Measurements from ENCODE around the gene PYGM. TPM values are rescaled to one million over a fixed set of nuclear protein-coding genes. Genes with fewer than 3 reads are reported as not detected.
A peak's percentile ranks its signal among the peaks of the same experiment; 100 is the strongest.

PYGM gene
- total and polyA plus RNA-seq, 2 of the 13 experiments (the other 11 are each of a cell fraction or from before 2014, with no cell fraction given) = 0.11 to 0.12 TPM

DNA sequence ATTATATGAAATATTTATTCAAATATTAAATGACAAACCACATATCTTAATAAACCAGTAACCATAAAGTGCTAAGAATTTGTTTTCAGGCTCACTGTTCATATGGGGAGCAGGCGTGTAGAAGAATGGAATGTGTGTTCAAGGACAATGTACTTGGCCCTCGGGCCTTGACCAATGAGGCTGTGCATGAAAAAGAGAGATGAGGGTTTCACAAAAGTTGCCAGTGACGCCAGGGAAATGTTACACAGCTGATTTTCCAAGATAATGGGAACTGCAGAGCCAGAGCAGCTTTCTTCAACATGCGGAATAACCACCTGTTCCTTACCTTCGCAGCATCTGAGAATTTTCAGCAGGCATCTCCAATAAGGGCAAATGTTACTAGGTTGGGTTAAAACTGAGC, 14.4 kb upstream of the PYGM start:
- FAIRE-seq = no peak
- peaks cover 49 to 81% of the 10 kb centered on the region in 2 experiments for H3K36me3 ChIP-seq (replicated peaks in 1 of 2; ENCODE audit: control insufficient read depth in 1 of 2, insufficient read depth in 2 of 2, low read length in 2 of 2)
- H3K4me1 ChIP-seq (ENCODE audit: insufficient read depth, low read length) = peaks cover 44% of the 10 kb centered on the region
- H3K4me2 ChIP-seq (ENCODE audit: low read depth, low read length) = no peak overlapping the region
- no peak for ATAC-seq
- H2AFZ ChIP-seq (ENCODE audit: low read length) = no peak overlapping the region
- WGBS (ENCODE audit: low lambda C conversion rate) = 84% methylated on average over 5 of the region's 5 CpGs
- H3K27ac ChIP-seq (ENCODE audit: extremely low read length, insufficient read depth, low read length) = no peak overlapping the region
- H3K9ac ChIP-seq (ENCODE audit: insufficient read depth, low read depth, low read length) = no peak overlapping the region
- H3K4me3 ChIP-seq (replicated peaks in 1 of 3; ENCODE audit: insufficient read depth in 1 of 3, low read depth in 2 of 3, low read length in 3 of 3) = no peak overlapping the region
- in situ Hi-C loops (cut with HindIII; ENCODE audit: extremely low pct_ligation_motif_present, low pct_unique_long_range_greater_than_20kb) (no loop called here), intact Hi-C loops (cut with micrococcal nuclease; ENCODE audit: unreplicated experiment) (no loop called here)
- H3K27me3 ChIP-seq (ENCODE audit: control insufficient read depth in 1 of 2, insufficient read depth in 2 of 2, low read length in 2 of 2) = no peaks in the 10 kb centered on the region; a peak in 1 of 5 replicates
- no peaks in the 10 kb centered on the region for H3K9me3 ChIP-seq (ENCODE audit: low read length)
- BruUV-seq (replicated peaks) = no TSS peak
- DNase-seq (ENCODE audit: low spot score) = no peak
- POLR2A ChIA-PET = interaction anchor here (1.0 kb wide), 1 partner anchor 8 kb away, joined by 3 read pairs; no protein-coding TSS in a partner anchor
- peaks cover 82% of the 10 kb centered on the region for H4K20me1 ChIP-seq (ENCODE audit: insufficient read depth, low read length)
- CTCF ChIA-PET (ENCODE audit: low intra/inter-chr PET ratio, low total read pairs) = no interaction called here
- H3K79me2 ChIP-seq (ENCODE audit: insufficient read depth, low read length) = peaks cover 57% of the 10 kb centered on the region
- TF ChIP-seq ZNF770 (CRISPR knock-in tag; IDR thresholded peaks at IDR 0.05) (no peak), ZNF30 (CRISPR knock-in tag; IDR thresholded peaks at IDR 0.05) (no peak), SNAPC2 (CRISPR knock-in tag; IDR thresholded peaks at IDR 0.05) (no peak), JDP2 (CRISPR knock-in tag; IDR thresholded peaks at IDR 0.05; ENCODE audit: borderline replicate concordance) (no peak), ZNF280D (CRISPR knock-in tag; IDR thresholded peaks at IDR 0.05) (no peak), RBM22 (optimal IDR thresholded peaks at IDR 0.05; ENCODE audit: low read length) (peak; percentile 75), PAF1 (CRISPR knock-in tag; IDR thresholded peaks at IDR 0.05) (no peak), SIX4 (CRISPR knock-in tag; IDR thresholded peaks at IDR 0.05) (no peak), ZBTB3 (CRISPR knock-in tag; IDR thresholded peaks at IDR 0.05; ENCODE audit: borderline replicate concordance, low read depth) (no peak), RBFOX2 (IDR thresholded peaks at IDR 0.05; ENCODE audit: low read depth, low read length) (0 out of 2 replicates have a peak, but pooled peaks have one; percentile 22), KLF16 (CRISPR knock-in tag; IDR thresholded peaks at IDR 0.05) (0 out of 4 replicates have a peak, but pooled peaks of 1 of the 2 experiments have one; percentile 0)
- TF ChIP-seq, protein P1, sequence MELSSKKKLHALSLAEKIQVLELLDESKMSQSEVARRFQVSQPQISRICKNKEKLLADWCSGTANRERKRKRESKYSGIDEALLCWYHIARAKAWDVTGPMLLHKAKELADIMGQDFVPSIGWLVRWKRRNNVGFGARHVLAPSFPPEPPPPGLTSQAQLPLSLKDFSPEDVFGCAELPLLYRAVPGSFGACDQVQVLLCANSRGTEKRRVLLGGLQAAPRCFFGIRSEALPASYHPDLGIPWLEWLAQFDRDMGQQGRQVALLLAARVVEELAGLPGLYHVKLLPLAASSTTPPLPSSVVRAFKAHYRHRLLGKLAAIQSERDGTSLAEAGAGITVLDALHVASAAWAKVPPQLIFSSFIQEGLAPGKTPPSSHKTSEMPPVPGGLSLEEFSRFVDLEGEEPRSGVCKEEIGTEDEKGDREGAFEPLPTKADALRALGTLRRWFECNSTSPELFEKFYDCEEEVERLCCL (CRISPR knock-in tag; IDR thresholded peaks at IDR 0.05; ENCODE audit: borderline replicate concordance) = no peak
- TF ChIP-seq, protein P2, sequence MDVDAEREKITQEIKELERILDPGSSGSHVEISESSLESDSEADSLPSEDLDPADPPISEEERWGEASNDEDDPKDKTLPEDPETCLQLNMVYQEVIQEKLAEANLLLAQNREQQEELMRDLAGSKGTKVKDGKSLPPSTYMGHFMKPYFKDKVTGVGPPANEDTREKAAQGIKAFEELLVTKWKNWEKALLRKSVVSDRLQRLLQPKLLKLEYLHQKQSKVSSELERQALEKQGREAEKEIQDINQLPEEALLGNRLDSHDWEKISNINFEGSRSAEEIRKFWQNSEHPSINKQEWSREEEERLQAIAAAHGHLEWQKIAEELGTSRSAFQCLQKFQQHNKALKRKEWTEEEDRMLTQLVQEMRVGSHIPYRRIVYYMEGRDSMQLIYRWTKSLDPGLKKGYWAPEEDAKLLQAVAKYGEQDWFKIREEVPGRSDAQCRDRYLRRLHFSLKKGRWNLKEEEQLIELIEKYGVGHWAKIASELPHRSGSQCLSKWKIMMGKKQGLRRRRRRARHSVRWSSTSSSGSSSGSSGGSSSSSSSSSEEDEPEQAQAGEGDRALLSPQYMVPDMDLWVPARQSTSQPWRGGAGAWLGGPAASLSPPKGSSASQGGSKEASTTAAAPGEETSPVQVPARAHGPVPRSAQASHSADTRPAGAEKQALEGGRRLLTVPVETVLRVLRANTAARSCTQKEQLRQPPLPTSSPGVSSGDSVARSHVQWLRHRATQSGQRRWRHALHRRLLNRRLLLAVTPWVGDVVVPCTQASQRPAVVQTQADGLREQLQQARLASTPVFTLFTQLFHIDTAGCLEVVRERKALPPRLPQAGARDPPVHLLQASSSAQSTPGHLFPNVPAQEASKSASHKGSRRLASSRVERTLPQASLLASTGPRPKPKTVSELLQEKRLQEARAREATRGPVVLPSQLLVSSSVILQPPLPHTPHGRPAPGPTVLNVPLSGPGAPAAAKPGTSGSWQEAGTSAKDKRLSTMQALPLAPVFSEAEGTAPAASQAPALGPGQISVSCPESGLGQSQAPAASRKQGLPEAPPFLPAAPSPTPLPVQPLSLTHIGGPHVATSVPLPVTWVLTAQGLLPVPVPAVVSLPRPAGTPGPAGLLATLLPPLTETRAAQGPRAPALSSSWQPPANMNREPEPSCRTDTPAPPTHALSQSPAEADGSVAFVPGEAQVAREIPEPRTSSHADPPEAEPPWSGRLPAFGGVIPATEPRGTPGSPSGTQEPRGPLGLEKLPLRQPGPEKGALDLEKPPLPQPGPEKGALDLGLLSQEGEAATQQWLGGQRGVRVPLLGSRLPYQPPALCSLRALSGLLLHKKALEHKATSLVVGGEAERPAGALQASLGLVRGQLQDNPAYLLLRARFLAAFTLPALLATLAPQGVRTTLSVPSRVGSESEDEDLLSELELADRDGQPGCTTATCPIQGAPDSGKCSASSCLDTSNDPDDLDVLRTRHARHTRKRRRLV (CRISPR knock-in tag; IDR thresholded peaks at IDR 0.05) = no peak

Measured in HepG2 (cell line).